ENCODE measurements around the gene HCFC1.
A peak's percentile ranks its signal among the peaks of the same experiment; 100 is the strongest.
"Not testable (repeated sequence)": the region's sequence is repeated elsewhere in the genome, so short reads cannot be mapped to it uniquely, and the experiment has no call there.

HCFC1 gene

GRCh38 chrX:154006947-154007346, 35.3 kb upstream of the HCFC1 start:
- TF ChIP-seq CTCF (IDR thresholded peaks at IDR 0.05; ENCODE audit: low read depth, low read length), result no peak
- no peak for DNase-seq (ENCODE audit: low read depth in 2 of 2)
- no peak overlapping the region for H3K4me3 ChIP-seq (replicated peaks in 1 of 2; ENCODE audit: low read depth in 2 of 2, low read length in 2 of 2)

GRCh38 chrX:154004315-154004714, 32.7 kb upstream of the HCFC1 start:
- TF ChIP-seq CTCF (IDR thresholded peaks at IDR 0.05; ENCODE audit: low read depth, low read length), result no peak

GRCh38 chrX:154002215-154002719, 30.6 kb upstream of the HCFC1 start:
- H3K4me3 ChIP-seq (replicated peaks in 1 of 2; ENCODE audit: low read depth in 2 of 2, low read length in 2 of 2), result no peak overlapping the region
- DNase-seq (ENCODE audit: low read depth in 2 of 2), result peak; percentile 46 to 47
- TF ChIP-seq CTCF (IDR thresholded peaks at IDR 0.05; ENCODE audit: low read depth, low read length), result no peak

More at GRCh38 chrX:154004315-154004714, 32.7 kb upstream of the HCFC1 start:
- no peak for DNase-seq (ENCODE audit: low read depth in 2 of 2)
- no peak overlapping the region for H3K4me3 ChIP-seq (replicated peaks in 1 of 2; ENCODE audit: low read depth in 2 of 2, low read length in 2 of 2)

- TF ChIP-seq CTCF (IDR thresholded peaks at IDR 0.05; ENCODE audit: low read depth, low read length), result no peak
- no peak for DNase-seq (ENCODE audit: low read depth in 2 of 2)
- H3K4me3 ChIP-seq (replicated peaks in 1 of 2; ENCODE audit: low read depth in 2 of 2, low read length in 2 of 2), result no peak overlapping the region
Measured at GRCh38 chrX:154000051-154000450, 28.4 kb upstream of the HCFC1 start.

GRCh38 chrX:153999359-154000037, 27.9 kb upstream of the HCFC1 start:
- TF ChIP-seq CTCF (IDR thresholded peaks at IDR 0.05; ENCODE audit: low read depth, low read length), result no peak
- H3K4me3 ChIP-seq (replicated peaks in 1 of 2; ENCODE audit: low read depth in 2 of 2, low read length in 2 of 2), result no peak overlapping the region
- no peak for DNase-seq (ENCODE audit: low read depth in 2 of 2)

- H3K4me3 ChIP-seq (replicated peaks in 1 of 2; ENCODE audit: low read depth in 2 of 2, low read length in 2 of 2), result no peak overlapping the region
- TF ChIP-seq CTCF (IDR thresholded peaks at IDR 0.05; ENCODE audit: low read depth, low read length), result no peak
- no peak for DNase-seq (ENCODE audit: low read depth in 2 of 2)
Measured at GRCh38 chrX:153995504-153995903, 23.9 kb upstream of the HCFC1 start.

GRCh38 chrX:153994398-153994797, 22.8 kb upstream of the HCFC1 start:
- not testable (repeated sequence) for DNase-seq (ENCODE audit: low read depth in 2 of 2); H3K4me3 ChIP-seq (replicated peaks in 1 of 2; ENCODE audit: low read depth in 2 of 2, low read length in 2 of 2)
